ENCODE data around the gene KAZN. TPM values are rescaled to one million over a fixed set of nuclear protein-coding genes. Genes with fewer than 3 reads are reported as not detected.

The KAZN gene
- polyA plus RNA-seq, 1 of the 3 experiments (the other 2 are of a cell fraction), result 6.8 TPM

DNA sequence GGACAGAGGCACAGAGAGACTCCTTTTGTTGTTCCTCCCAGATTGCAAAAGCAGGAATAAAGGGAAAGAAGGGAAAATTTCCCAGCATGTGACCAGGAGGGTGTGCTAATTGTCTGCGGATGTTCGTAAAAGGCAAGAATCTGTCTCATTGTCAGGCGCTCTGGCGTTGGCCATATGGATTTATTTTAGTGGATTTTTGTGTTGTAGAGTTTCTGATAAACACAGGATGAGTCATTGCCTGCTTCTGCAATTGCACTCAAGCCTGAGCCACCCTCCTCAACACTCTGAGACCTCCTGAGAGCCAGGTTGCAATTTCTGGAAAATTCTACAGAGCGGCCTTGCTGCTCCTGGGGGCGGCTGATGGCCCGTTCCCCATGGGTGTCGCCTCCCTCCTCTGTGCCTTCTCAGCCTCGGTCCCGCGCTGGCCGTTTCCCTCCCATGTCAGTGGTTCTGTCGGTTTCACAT, 227.7 kb downstream of the KAZN start (continued):
- TF ChIP-seq ZBTB33 (IDR thresholded peaks at IDR 0.05; ENCODE audit: borderline replicate concordance, low read depth) (no peak), RXRA (IDR thresholded peaks at IDR 0.05; ENCODE audit: borderline replicate concordance, low read depth) (no peak)

- Histone ChIP-seq H3K9me3 (no peaks in the 10 kb centered on the region), H3K4me3 (ENCODE audit: low read depth in 2 of 2, low read length in 1 of 2) (no peak overlapping the region), H3K27me3 (ENCODE audit: insufficient read depth) (no peaks in the 10 kb centered on the region), H3K36me3 (replicated peaks in 1 of 2; ENCODE audit: control insufficient read depth in 1 of 2, insufficient read depth in 2 of 2, low read length in 1 of 2) (no peaks in the 10 kb centered on the region), H3K79me2 (ENCODE audit: insufficient read depth) (no peaks in the 10 kb centered on the region), H3K9me2 (no peaks in the 10 kb centered on the region), H3K4me2 (no peak overlapping the region), H3K4me1 (ENCODE audit: control insufficient read depth in 1 of 2, insufficient read depth in 2 of 2, low read depth in 1 of 2, low read length in 1 of 2) (no peaks in the 10 kb centered on the region; a peak in 1 of 4 replicates), H3K9ac (no peak overlapping the region), H4K20me1 (ENCODE audit: insufficient read depth) (no peaks in the 10 kb centered on the region), H2AFZ (ENCODE audit: low read depth) (no peak overlapping the region), H3F3A (replicated peaks; ENCODE audit: insufficient read depth) (no peaks in the 10 kb centered on the region), H3K27ac (ENCODE audit: low read depth in 2 of 2, low read length in 1 of 2) (no peak overlapping the region)
- TF ChIP-seq NFIC (IDR thresholded peaks at IDR 0.05; ENCODE audit: borderline replicate concordance) (no peak), RAD21 (IDR thresholded peaks at IDR 0.05; ENCODE audit: low read length) (no peak), GABPA (IDR thresholded peaks at IDR 0.05; ENCODE audit: low read depth) (no peak), YY1 (IDR thresholded peaks at IDR 0.05; ENCODE audit: low read depth) (no peak)
- WGBS (ENCODE audit: low lambda C conversion rate), result 61% methylated on average over 8 of the region's 11 CpGs
- CTCF ChIA-PET, result no interaction called here
- no peak for DNase-seq
- POLR2A ChIA-PET, result no interaction called here
Measured at GRCh38 chr1:14826731-14827326, 228.3 kb downstream of the KAZN start.

DNA sequence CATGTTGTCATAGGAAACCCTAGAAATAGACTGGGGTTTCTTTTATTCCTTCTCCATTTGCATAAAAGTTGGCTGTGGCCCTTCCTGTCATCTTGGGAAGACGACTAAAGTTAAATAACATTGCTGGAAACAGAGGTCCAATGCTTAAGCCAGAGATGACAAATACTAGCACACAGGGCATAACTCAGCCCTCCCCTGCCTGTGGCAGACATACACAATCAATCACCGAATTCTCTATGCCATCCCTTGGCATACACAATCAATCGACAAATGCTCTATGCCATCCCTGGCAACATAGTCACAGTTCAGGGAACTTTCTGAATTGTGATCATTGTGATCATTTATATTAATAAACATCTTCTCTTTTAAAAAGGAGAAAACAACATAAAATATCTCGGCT, 229.4 kb downstream of the KAZN start:
- Histone ChIP-seq H3K27me3 (ENCODE audit: insufficient read depth) (no peaks in the 10 kb centered on the region), H2AFZ (ENCODE audit: low read depth) (no peak overlapping the region), H3K4me1 (ENCODE audit: control insufficient read depth in 1 of 2, insufficient read depth in 2 of 2, low read depth in 1 of 2, low read length in 1 of 2) (no peaks in the 10 kb centered on the region; a peak in 1 of 4 replicates), H3F3A (replicated peaks; ENCODE audit: insufficient read depth) (no peaks in the 10 kb centered on the region), H3K36me3 (replicated peaks in 1 of 2; ENCODE audit: control insufficient read depth in 1 of 2, insufficient read depth in 2 of 2, low read length in 1 of 2) (no peaks in the 10 kb centered on the region), H3K27ac (ENCODE audit: low read depth in 2 of 2, low read length in 1 of 2) (no peak overlapping the region), H3K9me3 (no peaks in the 10 kb centered on the region), H3K9ac (no peak overlapping the region), H3K9me2 (no peaks in the 10 kb centered on the region), H3K4me2 (no peak overlapping the region), H3K4me3 (ENCODE audit: low read depth in 2 of 2, low read length in 1 of 2) (no peak overlapping the region), H4K20me1 (ENCODE audit: insufficient read depth) (no peaks in the 10 kb centered on the region), H3K79me2 (ENCODE audit: insufficient read depth) (no peaks in the 10 kb centered on the region)
- no peak for TF ChIP-seq EZH2phosphoT487 (IDR thresholded peaks at IDR 0.05; ENCODE audit: borderline replicate concordance, low read depth)
- no peak for TF ChIP-seq SIN3A (IDR thresholded peaks at IDR 0.05; ENCODE audit: borderline replicate concordance, low read depth, low read length)
- no peak for TF ChIP-seq POLR2AphosphoS5 (IDR thresholded peaks at IDR 0.05; ENCODE audit: low read depth, low read length)
- no peak for TF ChIP-seq RCOR1 (IDR thresholded peaks at IDR 0.05; ENCODE audit: low read length)
- no peak for TF ChIP-seq FOXM1 (IDR thresholded peaks at IDR 0.05; ENCODE audit: low read depth)
- no peak for TF ChIP-seq TAF1 (IDR thresholded peaks at IDR 0.05; ENCODE audit: borderline replicate concordance, low read depth, low read length)
- no peak for TF ChIP-seq ZBTB33 (IDR thresholded peaks at IDR 0.05; ENCODE audit: borderline replicate concordance, low read depth)
- no peak for TF ChIP-seq CHD2 (IDR thresholded peaks at IDR 0.05; ENCODE audit: low read length, partially characterized antibody)
- TF ChIP-seq PBX3 (IDR thresholded peaks at IDR 0.05), result no peak
- WGBS (ENCODE audit: low lambda C conversion rate), result 34% methylated on average over 4 of the region's 4 CpGs
- POLR2A ChIA-PET, result no interaction called here
- CTCF ChIA-PET, result interaction anchor here (1.1 kb wide), 1 partner anchor 24 kb away, joined by 3 read pairs; no protein-coding TSS in a partner anchor
- DNase-seq, result no peak
